GM12874 (cell line): ENCODE results near the gene EIF4A2.

ENCODE experiments used
- CTCF ChIP-seq: IDR thresholded peaks from 2 replicates; pipeline ENCODE4 v1.5.1; 2011; ENCODE audit warnings: low read depth, mild to moderate bottlenecking, control low read depth, low read length, moderate library complexity; ENCODE audit not compliant: insufficient read depth

The EIF4A2 gene

GRCh38 chr3:186754871-186755270 is 28.5 kb upstream of the EIF4A2 start:
- TF ChIP-seq CTCF = no peak

GRCh38 chr3:186757214-186757613 is 26.2 kb upstream of the EIF4A2 start:
- no peak for TF ChIP-seq CTCF

GRCh38 chr3:186757686-186758220 is 25.6 kb upstream of the EIF4A2 start:
- no peak for TF ChIP-seq CTCF

GRCh38 chr3:186759231-186759930 is 24.0 kb upstream of the EIF4A2 start:
- no peak for TF ChIP-seq CTCF

- TF ChIP-seq CTCF = no peak
Measured at GRCh38 chr3:186760141-186760833, 23.1 kb upstream of the EIF4A2 start.

- no peak for TF ChIP-seq CTCF
Measured at GRCh38 chr3:186760897-186761447, 22.4 kb upstream of the EIF4A2 start.

GRCh38 chr3:186772281-186772694 is 11.1 kb upstream of the EIF4A2 start:
- TF ChIP-seq CTCF = no peak
